ENCODE results near the gene MBNL1.
"Not testable (repeated sequence)": the region's sequence is repeated elsewhere in the genome, so short reads cannot be mapped to it uniquely, and the experiment has no call there.

Gene MBNL1

DNA sequence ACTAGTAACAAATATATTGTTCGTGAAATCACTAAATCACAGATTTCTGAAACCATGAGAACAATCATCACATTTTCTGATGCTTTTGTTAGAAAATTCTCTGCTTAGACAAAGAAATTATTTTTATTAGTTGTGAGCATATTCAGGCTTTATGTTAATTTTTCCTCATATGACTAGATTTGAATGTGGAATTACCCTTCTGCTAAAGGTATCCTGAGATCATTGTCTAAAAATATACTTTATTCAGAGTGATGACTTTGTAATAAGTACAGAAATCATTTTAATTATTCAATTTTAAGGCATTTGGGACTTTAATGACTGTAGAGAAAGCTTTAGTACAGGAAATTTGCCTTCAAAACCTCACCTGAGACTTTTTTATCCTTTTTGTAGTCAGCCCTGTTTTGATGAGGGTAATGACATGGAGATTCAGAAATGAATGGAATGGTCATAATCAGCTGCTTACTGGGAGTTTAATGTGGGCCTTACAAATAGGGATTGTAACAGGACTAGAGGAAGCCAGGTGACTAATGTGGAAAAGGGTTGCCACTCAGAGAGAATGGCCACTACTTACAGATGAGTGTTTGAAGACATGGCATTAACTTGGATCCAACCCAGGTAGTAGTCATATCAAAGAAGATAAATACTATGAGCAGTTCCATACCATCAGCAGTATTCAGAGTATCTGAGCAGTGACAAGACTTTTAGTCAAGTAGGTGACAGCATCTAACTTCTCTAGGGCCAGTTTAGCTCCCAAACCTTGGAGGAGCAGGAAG is 148.3 kb downstream of the MBNL1 start:
- DNase-seq = no peak

- no peak for DNase-seq
Observed at GRCh38 chr3:152419748-152420147, 151.0 kb downstream of the MBNL1 start.

GRCh38 chr3:152421162-152421561 is 152.4 kb downstream of the MBNL1 start:
- DNase-seq = no peak

GRCh38 chr3:152426393-152426792 is 157.7 kb downstream of the MBNL1 start:
- DNase-seq = no peak

DNA sequence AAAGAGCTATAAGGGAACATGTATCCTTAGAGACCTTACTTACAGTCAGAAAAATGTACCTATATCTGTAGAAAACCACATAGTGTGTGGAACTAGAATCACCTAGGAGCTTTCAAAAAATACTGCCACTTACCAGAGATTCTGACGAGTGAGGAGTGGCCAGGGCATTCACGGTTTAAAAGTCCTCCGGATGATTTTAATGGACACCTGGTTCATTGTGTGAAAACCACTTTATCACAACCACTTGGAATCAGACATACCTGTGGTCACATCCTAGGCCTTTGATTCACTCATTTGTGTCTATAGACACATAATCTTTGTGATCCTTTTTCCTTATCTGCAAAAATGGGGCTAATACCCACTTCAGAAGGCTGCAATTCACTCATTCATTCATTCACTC is 159.8 kb downstream of the MBNL1 start:
- no peak for DNase-seq

DNA sequence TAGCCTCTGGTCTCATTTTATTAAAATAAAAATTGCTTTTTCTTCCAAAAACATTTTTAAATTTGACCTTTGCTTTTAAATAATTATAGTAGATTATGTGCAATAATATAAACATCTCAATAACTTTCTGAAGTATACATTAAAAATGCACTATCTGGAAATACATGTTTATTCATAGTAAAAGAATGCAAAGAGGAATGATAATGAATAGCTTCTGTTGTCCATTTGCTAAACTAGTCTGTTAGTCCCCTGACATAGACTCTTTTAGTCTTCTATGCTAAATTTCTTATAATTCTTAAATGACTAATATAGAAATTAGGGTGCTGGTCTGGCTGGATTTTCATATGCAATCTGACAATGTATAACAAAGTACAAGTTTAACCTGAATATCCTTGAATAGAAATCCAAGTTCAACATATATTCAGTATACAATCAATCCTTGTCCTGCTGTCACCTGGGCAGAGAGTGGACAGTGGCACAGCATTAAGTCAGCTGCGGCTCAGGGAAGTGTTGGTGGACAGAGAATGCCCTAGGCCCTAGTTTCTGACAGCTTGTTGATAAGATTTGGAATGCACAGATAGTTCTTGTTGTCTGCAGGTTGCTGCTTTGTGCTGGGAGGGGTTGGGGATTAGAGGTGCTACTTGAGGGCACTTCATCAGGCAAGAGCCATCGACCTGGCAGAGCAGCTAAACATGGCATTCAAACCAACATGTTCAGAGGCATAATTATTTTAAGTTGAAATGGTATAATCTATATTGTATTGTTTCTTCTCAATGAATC is 161.7 kb downstream of the MBNL1 start:
- no peak for DNase-seq

DNA sequence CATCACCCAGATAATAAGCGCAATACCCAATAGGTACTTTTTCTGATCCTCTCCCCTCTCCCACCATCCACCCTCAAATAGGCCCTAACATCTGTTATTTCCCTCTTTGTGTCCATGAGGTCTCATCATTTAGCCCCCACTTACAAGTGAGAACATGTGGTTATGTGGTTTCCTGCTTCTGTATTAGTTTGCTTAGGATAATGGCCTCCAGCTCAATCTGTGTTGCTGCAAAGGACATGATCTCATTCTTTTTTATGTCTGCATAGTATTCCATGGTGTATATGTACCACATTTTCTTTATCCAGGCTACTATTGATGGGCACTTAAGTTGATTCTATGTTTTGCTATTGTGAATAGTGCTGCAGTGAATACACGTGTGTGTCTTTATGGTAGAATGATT is 165.4 kb downstream of the MBNL1 start:
- DNase-seq = no peak

- DNase-seq = not testable (repeated sequence)
Observed at GRCh38 chr3:152435210-152435609, 166.5 kb downstream of the MBNL1 start.

DNA sequence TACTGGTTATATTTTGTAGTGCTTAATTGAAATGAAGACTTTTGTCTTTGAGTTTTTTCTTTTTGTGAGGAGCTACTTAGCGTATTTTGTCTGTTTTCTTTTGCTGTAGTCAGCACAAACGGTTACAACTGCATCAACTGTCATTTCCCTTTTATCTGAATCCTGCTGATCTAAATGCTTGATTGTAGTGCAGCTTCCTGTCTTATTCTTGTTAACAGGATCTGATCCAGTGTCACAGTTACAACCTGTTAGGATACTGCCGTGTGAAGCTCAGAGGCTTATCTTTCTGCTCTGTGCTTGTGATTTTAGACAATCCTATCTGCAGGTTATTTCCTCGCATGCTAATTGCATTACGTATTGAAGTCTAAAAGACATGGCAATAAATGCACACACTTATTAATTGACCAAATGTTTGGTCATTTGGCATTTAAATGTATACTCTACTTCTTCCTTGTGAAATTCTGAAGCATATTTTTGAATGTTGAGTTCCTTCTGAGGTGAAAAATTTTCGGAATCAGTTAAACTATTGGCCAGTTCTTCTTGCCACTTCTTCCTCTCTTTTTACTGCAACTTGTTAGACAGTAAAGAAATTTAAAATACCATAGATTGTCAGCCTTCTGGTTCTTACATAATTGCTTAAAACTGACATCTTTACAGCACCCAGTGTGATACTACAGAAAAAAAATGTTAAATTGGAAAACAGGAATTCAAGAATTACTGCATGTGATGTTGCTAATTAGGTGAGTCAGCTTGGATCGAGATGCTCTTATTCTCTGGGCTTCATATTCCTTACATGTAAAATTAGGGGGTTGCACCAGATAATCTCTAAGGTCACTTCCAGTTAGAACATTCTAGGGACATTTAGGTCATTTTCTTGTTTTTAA is 168.2 kb downstream of the MBNL1 start:
- no peak for DNase-seq

- no peak for DNase-seq
Observed at GRCh38 chr3:152438181-152438580, 169.5 kb downstream of the MBNL1 start.

DNA sequence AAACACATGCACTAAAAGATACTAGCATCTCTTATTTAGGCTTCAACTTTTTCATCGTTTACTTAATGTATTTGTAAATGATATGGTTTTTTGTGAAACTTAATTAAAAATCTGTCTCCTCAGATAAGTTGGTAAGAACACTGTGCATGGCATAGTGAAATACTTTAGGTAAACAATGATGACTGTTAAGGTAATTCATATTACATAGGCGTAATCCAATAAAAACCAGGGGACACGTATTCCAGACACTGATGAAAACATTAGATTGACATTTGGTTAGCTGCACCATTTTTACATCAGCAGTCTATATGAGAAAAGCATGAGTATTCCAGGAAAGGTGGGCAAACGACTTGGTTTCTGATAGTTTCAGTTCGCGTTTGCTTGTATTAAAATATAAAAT is 170.0 kb downstream of the MBNL1 start:
- DNase-seq = no peak

- DNase-seq = not testable (repeated sequence)
Observed at GRCh38 chr3:152440243-152440642, 171.5 kb downstream of the MBNL1 start.

DNA sequence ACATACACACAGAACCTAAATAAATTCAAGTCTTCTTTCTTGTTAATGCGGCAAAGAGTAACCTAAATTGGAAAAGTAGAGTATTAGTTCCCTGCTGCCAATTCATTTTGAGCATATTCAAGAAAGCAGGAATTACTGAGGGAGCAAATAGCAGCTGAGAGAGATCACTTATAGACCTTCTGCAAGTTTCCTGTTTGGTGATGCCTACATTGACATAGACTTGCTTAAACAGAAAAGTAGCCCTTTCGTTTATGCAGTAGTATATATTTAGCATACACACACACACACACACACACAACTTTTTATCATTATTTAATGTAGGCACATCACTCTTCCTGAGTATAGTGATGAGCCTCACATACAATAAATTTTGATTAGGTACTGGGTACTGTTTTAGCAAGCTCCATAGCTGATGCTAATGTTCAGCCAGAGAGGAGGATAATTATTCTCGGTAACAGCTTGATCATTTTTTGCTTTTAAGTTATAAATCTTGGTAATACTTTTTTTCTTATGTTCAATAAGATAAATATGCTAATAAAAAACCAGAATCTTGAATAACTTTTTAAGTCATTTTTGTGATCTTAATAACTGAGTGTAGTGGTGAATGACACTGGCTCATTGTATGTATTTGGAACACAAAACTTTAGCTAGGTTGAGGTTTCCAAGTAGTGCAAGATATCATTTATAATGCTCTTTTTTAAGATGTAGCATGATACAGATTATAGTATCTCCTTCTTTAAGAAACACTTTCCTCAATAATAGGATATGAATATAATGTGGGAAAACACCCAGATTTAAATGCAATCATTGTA is 174.7 kb downstream of the MBNL1 start:
- no peak for DNase-seq

DNA sequence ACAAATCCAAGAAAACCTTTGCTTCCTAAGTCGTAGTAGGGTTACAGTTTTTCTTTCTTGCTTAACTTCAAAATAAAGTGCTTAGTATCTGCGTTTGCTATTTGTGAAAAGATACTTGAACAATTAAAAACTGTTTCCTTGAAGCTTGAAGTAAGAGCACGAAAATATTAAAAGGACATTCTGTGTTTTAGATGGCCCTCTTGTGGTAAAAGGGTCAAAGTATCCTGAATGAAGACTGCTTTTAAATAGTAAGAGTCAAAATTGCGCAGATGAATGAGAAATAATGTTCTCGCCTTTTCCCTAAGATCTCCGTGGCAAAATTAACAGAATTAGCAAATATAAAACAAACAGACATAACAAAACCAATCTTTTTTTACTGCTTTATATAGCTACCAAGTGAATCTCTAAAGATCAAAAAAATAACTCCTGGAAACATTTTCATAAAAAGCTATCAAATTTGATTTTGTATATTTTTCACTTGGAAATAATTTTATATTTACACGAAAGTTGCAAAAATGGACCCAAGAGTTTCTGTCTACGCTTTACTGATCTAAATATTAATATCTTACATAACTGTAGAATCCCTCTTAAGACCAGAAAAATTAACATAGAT is 175.4 kb downstream of the MBNL1 start:
- DNase-seq = no peak

DNA sequence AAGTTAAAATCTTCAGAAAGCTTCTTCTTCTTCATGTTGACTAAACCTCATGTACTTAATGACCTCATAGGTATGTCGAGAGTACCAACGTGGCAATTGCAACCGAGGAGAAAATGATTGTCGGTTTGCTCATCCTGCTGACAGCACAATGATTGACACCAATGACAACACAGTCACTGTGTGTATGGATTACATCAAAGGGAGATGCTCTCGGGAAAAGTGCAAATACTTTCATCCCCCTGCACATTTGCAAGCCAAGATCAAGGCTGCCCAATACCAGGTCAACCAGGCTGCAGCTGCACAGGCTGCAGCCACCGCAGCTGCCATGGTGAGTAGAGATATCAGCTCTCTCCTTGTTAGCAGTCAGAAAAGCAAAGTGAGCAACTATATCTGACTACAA is 176.5 kb downstream of the MBNL1 start:
- DNase-seq = no peak

DNA sequence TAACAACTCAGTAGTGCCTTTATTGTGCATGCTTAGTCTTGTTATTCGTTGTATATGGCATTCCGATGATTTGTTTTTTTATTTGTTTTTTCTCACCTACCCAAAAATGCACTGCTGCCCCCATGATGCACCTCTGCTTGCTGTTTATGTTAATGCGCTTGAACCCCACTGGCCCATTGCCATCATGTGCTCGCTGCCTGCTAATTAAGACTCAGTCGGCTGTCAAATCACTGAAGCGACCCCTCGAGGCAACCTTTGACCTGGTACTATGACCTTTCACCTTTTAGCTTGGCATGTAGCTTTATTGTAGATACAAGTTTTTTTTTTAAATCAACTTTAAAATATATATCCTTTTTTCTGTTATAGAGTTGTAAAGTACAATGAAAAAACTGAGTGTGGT is 177.8 kb downstream of the MBNL1 start:
- DNase-seq = no peak

GRCh38 chr3:152447511-152447910 is 178.8 kb downstream of the MBNL1 start:
- no peak for DNase-seq

GRCh38 chr3:152448091-152448490 is 179.4 kb downstream of the MBNL1 start:
- DNase-seq = no peak

GRCh38 chr3:152452318-152452717 is 183.6 kb downstream of the MBNL1 start:
- DNase-seq = no peak

DNA sequence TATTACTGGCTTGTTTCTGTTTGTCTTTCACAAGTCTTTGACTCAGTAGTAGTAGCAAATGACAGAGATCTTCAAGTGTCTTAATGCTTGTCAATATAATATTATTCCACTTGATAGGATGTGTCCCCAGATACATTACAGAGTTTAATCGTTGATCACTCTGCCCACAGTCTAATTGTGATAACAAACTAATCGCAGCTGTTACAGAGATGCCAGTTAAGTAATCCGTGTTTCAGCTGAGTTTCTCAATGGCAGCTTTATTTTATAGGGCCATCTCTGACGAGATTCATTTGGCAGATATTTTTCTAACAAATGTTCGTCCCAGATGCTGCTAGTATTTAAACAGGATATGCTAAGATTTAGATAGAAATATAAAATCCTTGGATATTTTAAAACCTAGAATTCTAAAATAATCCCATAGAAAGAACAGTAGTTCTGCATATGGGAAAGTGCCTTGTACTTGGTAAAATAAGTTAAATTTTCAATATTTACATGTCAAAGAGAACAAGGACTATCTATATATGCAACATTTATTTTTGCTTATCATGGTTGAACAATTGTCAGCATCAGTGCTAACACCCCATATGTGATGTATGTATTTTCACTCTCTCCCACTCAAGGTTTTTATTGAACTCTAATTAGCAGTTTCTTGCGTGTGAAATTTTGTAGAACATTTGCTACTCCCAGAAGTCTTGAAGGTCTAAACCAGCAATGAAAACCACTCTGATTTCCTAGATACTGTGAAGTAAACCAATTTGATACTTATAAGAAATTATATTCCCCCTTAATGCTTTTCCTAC is 185.5 kb downstream of the MBNL1 start:
- no peak for DNase-seq

GRCh38 chr3:152455989-152456388 is 187.3 kb downstream of the MBNL1 start:
- no peak for DNase-seq
